HCT116 (cell line): ENCODE data around the gene MAP2K5. TPM values are rescaled to one million over a fixed set of nuclear protein-coding genes. Genes with fewer than 3 reads are reported as not detected.

Source experiments
- ATAC-seq: fragments of 200-7000 bp; cut with Tn5 transposase; 2 replicates; pipeline ENCODE4 v1.9.1; 2020; ENCODE audit warnings: mild to moderate bottlenecking, moderate library complexity
- Bru-seq: library from RNA; stranded (reverse); fragments of 400-500 nt; gene quantifications from one replicate; lab custom pipeline; 2021; lab: Mats Ljungman, UMichigan
- BruChase-seq, 2 experiments: library from RNA; stranded (reverse); fragments of 400-500 nt; gene quantifications; one replicate each; lab custom pipeline; 2021; lab: Mats Ljungman, UMichigan
- BruUV-seq: library from RNA; stranded (reverse); fragments of 400-500 nt; replicated peaks from 2 replicates; lab custom pipeline; 2021; lab: Mats Ljungman, UMichigan
- CTCF ChIA-PET: fragments of 300-600 bp; sonication (Branson Sonifier 250); formaldehyde crosslinking; loops from one replicate; lab custom pipeline; 2021; ENCODE audit warnings: antibody characterized with exemption; lab: Charles Lee
- POLR2A ChIA-PET: fragments of 300-600, 350-600 bp; sonication (Branson Sonifier 250); formaldehyde crosslinking; loops from one replicate; lab custom pipeline; 2021; ENCODE audit warnings: antibody characterized with exemption; lab: Charles Lee
- RAD21 ChIA-PET, 2 experiments: fragments of 300-600 bp; sonication (Branson Sonifier 250); formaldehyde crosslinking; loops; one replicate each; lab custom pipeline; 2023; ENCODE audit warnings: low total read pairs in 2 of 2; ENCODE audit not compliant: uncharacterized antibody in 2 of 2, unreplicated experiment in 2 of 2, low non-redundant PET in 1 of 2; lab: Charles Lee
- DNase-seq: peaks from one replicate; pipeline ENCODE4 v3.0.0-alpha.2; 2010; ENCODE audit warnings: low read depth, low spot score
- H2AFZ ChIP-seq: fragments of 200-600 bp; shearing (Covaris generic), sonication (generic); 2 replicates; pipeline ENCODE4 v1.6.1; 2017; ENCODE audit warnings: low read depth, mixed run types, mixed read lengths, antibody characterized with exemption, low read length; ENCODE audit not compliant: poor library complexity, severe bottlenecking
- H3K27ac ChIP-seq: 2 replicates; pipeline ENCODE4 v1.5.1; 2012; ENCODE audit warnings: low read depth, low read length
- H3K27me3 ChIP-seq: fragments of 200-600 bp; sonication (generic); 2 replicates; pipeline ENCODE4 v1.6.1; 2016; ENCODE audit warnings: mixed run types, low read length, mixed read lengths; ENCODE audit not compliant: insufficient read depth
- H3K36me3 ChIP-seq, 2 experiments: fragments of 200-500 bp in 1 of 2; fragments of 200-600 bp in 1 of 2; sonication (Bioruptor generic) in 1 of 2; sonication (generic) in 1 of 2; 2 replicates each; pipeline versions ENCODE4 v1.5.1 to v1.6.1; 2014 to 2016; ENCODE audit warnings: low read length in 2 of 2, inconsistent platforms in 1 of 2, mixed read lengths in 1 of 2, mixed run types in 1 of 2; ENCODE audit not compliant: insufficient read depth in 2 of 2, control insufficient read depth in 1 of 2
- H3K4me1 ChIP-seq, 2 experiments: fragments of 200-600 bp in 1 of 2; sonication (generic) in 1 of 2; 2 replicates each; pipeline versions ENCODE4 v1.5.1 to v1.6.1; 2012 to 2017; ENCODE audit warnings: low read length in 2 of 2, inconsistent platforms in 1 of 2, mild to moderate bottlenecking in 1 of 2, mixed read lengths in 1 of 2, mixed run types in 1 of 2, moderate library complexity in 1 of 2; ENCODE audit not compliant: insufficient read depth in 2 of 2, control insufficient read depth in 1 of 2
- H3K4me2 ChIP-seq: fragments of 200-600 bp; sonication (generic); 2 replicates; pipeline ENCODE4 v1.6.1; 2017; ENCODE audit warnings: mixed run types, low read length, mixed read lengths
- H3K4me3 ChIP-seq, 2 experiments: fragments of 200-600 bp in 1 of 2; sonication (generic) in 1 of 2; replicated peaks in 1 of 2; 2 replicates each; pipeline ENCODE4 v1.5.1; 2011 to 2016; ENCODE audit warnings: low read length in 2 of 2, control low read depth in 1 of 2, low read depth in 1 of 2, mild to moderate bottlenecking in 1 of 2, mixed read lengths in 1 of 2, mixed run types in 1 of 2
- H3K79me2 ChIP-seq: fragments of 200-600 bp; sonication (generic); 2 replicates; pipeline ENCODE4 v1.6.1; 2017; ENCODE audit warnings: mild to moderate bottlenecking, mixed run types, low read length, moderate library complexity, mixed read lengths; ENCODE audit not compliant: insufficient read depth
- H3K9ac ChIP-seq: fragments of 200-600 bp; sonication (generic); 2 replicates; pipeline ENCODE4 v1.6.1; 2016; ENCODE audit warnings: low read length, mixed read lengths
- H3K9me2 ChIP-seq: fragments of 200-600 bp; sonication (generic), shearing (Covaris generic); 2 replicates; pipeline ENCODE4 v1.6.1; 2017; ENCODE audit warnings: mixed run types, mild to moderate bottlenecking, moderate library complexity; ENCODE audit not compliant: insufficient read depth
- H3K9me3 ChIP-seq, 2 experiments: fragments of 200-500 bp in 1 of 2; fragments of 200-600 bp in 1 of 2; sonication (Bioruptor generic) in 1 of 2; sonication (generic) in 1 of 2; 2 replicates each; pipeline ENCODE4 v1.6.1; 2014 to 2017; ENCODE audit warnings: low read length in 2 of 2, mixed read lengths in 2 of 2, inconsistent platforms in 1 of 2, low read depth in 1 of 2, mild to moderate bottlenecking in 1 of 2, mixed run types in 1 of 2, moderate library complexity in 1 of 2; ENCODE audit not compliant: control insufficient read depth in 1 of 2, insufficient read depth in 1 of 2
- H4K20me1 ChIP-seq: fragments of 200-600 bp; sonication (generic), shearing (Covaris generic); 2 replicates; pipeline ENCODE4 v1.6.1; 2017; ENCODE audit warnings: mixed run types, mild to moderate bottlenecking, moderate library complexity; ENCODE audit not compliant: insufficient read depth
- CEBPB ChIP-seq: IDR thresholded peaks from 2 replicates; pipeline ENCODE4 v1.6.1; 2012; ENCODE audit warnings: low read depth
- EGR1 ChIP-seq: IDR thresholded peaks from 2 replicates; pipeline ENCODE4 v1.6.1; 2012; ENCODE audit warnings: low read depth
- EZH2phosphoT487 ChIP-seq: fragments of 200-600 bp; IDR thresholded peaks from 2 replicates; pipeline ENCODE4 v1.6.1; 2018; ENCODE audit warnings: antibody characterized with exemption, borderline replicate concordance
- POLR2A ChIP-seq: IDR thresholded peaks from 2 replicates; pipeline ENCODE4 v1.7.0; 2011; ENCODE audit warnings: borderline replicate concordance; ENCODE audit not compliant: insufficient read depth, insufficient read length; ENCODE audit errors: extremely low read depth
- POLR2AphosphoS5 ChIP-seq: IDR thresholded peaks from 2 replicates; pipeline ENCODE4 v1.6.1; 2011; ENCODE audit warnings: mild to moderate bottlenecking, low read depth, low read length, moderate library complexity
- SIN3A ChIP-seq: IDR thresholded peaks from 2 replicates; pipeline ENCODE4 v1.6.1; 2012; ENCODE audit warnings: low read depth
- SRF ChIP-seq: IDR thresholded peaks from 2 replicates; pipeline ENCODE4 v1.6.1; 2012; ENCODE audit warnings: low read depth
- TCF7L2 ChIP-seq: IDR thresholded peaks from 2 replicates; pipeline ENCODE4 v1.7.0; 2011; ENCODE audit warnings: borderline replicate concordance, inconsistent platforms; ENCODE audit not compliant: insufficient read depth, insufficient read length; ENCODE audit errors: extremely low read depth
- YY1 ChIP-seq: IDR thresholded peaks from 2 replicates; pipeline ENCODE4 v1.6.1; 2011; ENCODE audit warnings: low read length, low read depth, moderate library complexity, mild to moderate bottlenecking; ENCODE audit not compliant: insufficient replicate concordance; ENCODE audit errors: extremely low read depth
- ZFX ChIP-seq: fragments of 450-650 bp; IDR thresholded peaks from 2 replicates; pipeline ENCODE4 v1.6.1; 2017
- ZNF274 ChIP-seq: fragments of 200-500 bp; sonication (Bioruptor generic); IDR thresholded peaks from 2 replicates; pipeline ENCODE4 v1.6.1; 2014; ENCODE audit warnings: mild to moderate bottlenecking, low read depth, low read length, inconsistent platforms
- intact Hi-C: fragments of 100-400 bp; cut with micrococcal nuclease; formaldehyde crosslinking; loops from 2 replicates; pipeline ENCODE4 v1.10.0; 2022
- long read RNA-seq: library from polyadenylated mRNA; unstranded; transcript quantifications from one replicate; pipeline ENCODE4 v2.0.0, GENCODE V29; 2021; ENCODE audit not compliant: unreplicated experiment
- polyA plus RNA-seq: library from polyadenylated mRNA; unstranded; fragments of >200 nt; gene quantifications from 2 replicates; pipeline ENCODE4 v1.2.1, GENCODE V29; 2012; ENCODE audit warnings: missing spikeins
- total RNA-seq: library from RNA; stranded (reverse); gene quantifications from one replicate; pipeline ENCODE4 v1.2.1, GENCODE V29; 2021; ENCODE audit not compliant: unreplicated experiment
- TF ChIP-seq, protein P1 (sequence below): IDR thresholded peaks from 2 replicates; pipeline ENCODE4 v1.6.1; 2012
- TF ChIP-seq, protein P2 (sequence below): IDR thresholded peaks from 2 replicates; pipeline ENCODE4 v1.6.1; 2011; ENCODE audit warnings: mild to moderate bottlenecking, low read length, moderate library complexity; ENCODE audit not compliant: insufficient replicate concordance; ENCODE audit errors: extremely low read depth

The MAP2K5 gene
- total RNA-seq (15.6 TPM), Bru-seq, nascent RNA (percentile 66 among the genes with signal in this experiment), BruChase-seq, experiment 1, labeled RNA remaining after a 6-hour chase (percentile 49 among the genes with signal in this experiment), BruChase-seq, experiment 2, labeled RNA remaining after a 2-hour chase (percentile 60 among the genes with signal in this experiment)
- polyA plus RNA-seq, result 9.6 and 11.1 TPM in 2 replicates
- long read RNA-seq, transcript MAP2K5-201 (22 exons, 2,347 nt), result major isoform, 11 of 20 reads
- long read RNA-seq, partial matches to known transcripts, result 0 of 20 reads
- long read RNA-seq, other reads (novel, unspliced or antisense), result 6 of 20 reads

DNA sequence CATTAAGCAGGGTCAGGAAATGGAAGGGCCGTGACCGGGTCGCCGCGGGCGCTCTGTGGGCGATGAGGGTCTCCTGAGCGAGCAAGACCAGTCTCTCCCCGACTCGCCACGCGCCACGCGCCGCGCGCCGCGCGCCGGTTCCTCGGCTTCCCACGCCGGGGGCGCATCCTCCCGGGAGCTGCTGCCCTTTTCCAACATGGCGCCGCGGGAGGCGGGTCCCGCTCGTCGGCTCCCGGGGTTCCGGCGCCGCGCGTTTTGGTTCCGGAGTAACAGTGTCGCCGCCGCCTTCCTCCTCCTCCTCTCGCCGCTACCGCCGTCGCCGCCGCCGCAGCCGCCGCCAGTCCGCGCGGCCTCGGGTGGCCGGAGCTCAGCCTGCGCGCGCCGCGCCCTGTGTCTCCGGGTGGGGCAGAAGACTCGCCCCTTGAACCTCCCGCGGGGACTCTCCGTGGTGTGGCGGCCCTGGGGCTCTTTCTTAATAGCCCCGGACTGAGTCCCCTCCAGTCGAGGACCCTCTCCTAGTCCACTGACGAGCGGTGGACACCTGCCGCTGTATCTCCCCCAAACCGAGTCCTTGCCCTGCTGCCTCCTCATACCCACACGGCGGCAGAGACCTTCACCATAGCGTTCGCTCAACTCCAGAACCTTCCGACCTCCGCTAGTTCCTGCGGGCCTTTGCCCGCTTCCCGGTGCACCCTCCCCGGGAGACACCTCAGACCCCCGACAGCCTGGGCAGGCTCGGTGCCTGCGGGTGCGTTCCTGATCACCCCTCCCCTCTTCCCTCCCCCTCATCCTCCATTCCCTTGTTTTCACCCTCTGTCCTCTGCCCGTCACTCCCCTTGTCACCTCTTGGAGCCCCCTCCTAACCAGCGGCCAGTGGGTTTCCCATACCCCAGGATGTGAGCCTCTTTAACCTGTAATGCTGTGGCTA, at the start of gene MAP2K5:
Gene MAP2K5 (plus strand): TSS at position 284 of the 928 bp plus-strand sequence. CDS start 633 bp downstream, at position 917.
- RAD21 ChIA-PET, result no interaction called here
- H3K4me3 ChIP-seq, result peak within 1 kb of the TSS; percentile 65 to 89
- peak; percentile 88 for TF ChIP-seq POLR2AphosphoS5
- TF ChIP-seq CEBPB, result no peak
- TF ChIP-seq POLR2A, result peak; percentile 58
- no peak for TF ChIP-seq EZH2phosphoT487
- TF ChIP-seq, protein P1, sequence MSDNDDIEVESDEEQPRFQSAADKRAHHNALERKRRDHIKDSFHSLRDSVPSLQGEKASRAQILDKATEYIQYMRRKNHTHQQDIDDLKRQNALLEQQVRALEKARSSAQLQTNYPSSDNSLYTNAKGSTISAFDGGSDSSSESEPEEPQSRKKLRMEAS, result peak; percentile 68; the same call in 1 of the 2 replicates
- TF ChIP-seq EGR1, result peak; percentile 61; the same call in 1 of the 2 replicates
- TF ChIP-seq ZNF274, result no peak
- TF ChIP-seq SIN3A, result peak; percentile 76; the same call in 1 of the 2 replicates
- TF ChIP-seq, protein P2, sequence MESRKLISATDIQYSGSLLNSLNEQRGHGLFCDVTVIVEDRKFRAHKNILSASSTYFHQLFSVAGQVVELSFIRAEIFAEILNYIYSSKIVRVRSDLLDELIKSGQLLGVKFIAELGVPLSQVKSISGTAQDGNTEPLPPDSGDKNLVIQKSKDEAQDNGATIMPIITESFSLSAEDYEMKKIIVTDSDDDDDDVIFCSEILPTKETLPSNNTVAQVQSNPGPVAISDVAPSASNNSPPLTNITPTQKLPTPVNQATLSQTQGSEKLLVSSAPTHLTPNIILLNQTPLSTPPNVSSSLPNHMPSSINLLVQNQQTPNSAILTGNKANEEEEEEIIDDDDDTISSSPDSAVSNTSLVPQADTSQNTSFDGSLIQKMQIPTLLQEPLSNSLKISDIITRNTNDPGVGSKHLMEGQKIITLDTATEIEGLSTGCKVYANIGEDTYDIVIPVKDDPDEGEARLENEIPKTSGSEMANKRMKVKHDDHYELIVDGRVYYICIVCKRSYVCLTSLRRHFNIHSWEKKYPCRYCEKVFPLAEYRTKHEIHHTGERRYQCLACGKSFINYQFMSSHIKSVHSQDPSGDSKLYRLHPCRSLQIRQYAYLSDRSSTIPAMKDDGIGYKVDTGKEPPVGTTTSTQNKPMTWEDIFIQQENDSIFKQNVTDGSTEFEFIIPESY, result no peak
- TF ChIP-seq TCF7L2, result no peak
- peak; percentile 43; the same call in 1 of the 2 replicates for TF ChIP-seq ZFX
- peak; percentile 97 for TF ChIP-seq YY1
- no peak for TF ChIP-seq SRF
- TF ChIP-seq, all 23 proteins: peak for 7
- peak within 1 kb of the TSS; percentile 82 for H3K4me2 ChIP-seq
- H3K27ac ChIP-seq, result peak within 1 kb of the TSS; percentile 79
- no peaks in the 10 kb centered on the region for H4K20me1 ChIP-seq
- CTCF ChIA-PET, result no interaction called here
- intact Hi-C loops, result no loop called here
- DNase-seq (no peak), ATAC-seq (peak; percentile 83)
- BruUV-seq, result no TSS peak
- H2AFZ ChIP-seq, result no peak within 1 kb of the TSS
- no peaks in the 10 kb centered on the region for H3K79me2 ChIP-seq
- POLR2A ChIA-PET, result no interaction called here
- H3K27me3 ChIP-seq, result no peaks in the 10 kb centered on the region
- H3K4me1 ChIP-seq, result peaks cover 4 to 9% of the 10 kb centered on the region in 2 experiments; a peak in 3 of 4 replicates
- H3K9me2 ChIP-seq, result no peaks in the 10 kb centered on the region
- H3K9me3 ChIP-seq, result no peaks in the 10 kb centered on the region
- H3K9ac ChIP-seq, result peak within 1 kb of the TSS; percentile 64
- H3K36me3 ChIP-seq, result no peaks in the 10 kb centered on the region
